HG03460 (cell line): ENCODE results near the gene RGS7BP.

Experiments used
- ATAC-seq: cut with Tn5 transposase; IDR thresholded peaks from one replicate; pipeline ENCODE4 v1.9.1; 2021; ENCODE audit not compliant: unreplicated experiment

The RGS7BP gene

DNA sequence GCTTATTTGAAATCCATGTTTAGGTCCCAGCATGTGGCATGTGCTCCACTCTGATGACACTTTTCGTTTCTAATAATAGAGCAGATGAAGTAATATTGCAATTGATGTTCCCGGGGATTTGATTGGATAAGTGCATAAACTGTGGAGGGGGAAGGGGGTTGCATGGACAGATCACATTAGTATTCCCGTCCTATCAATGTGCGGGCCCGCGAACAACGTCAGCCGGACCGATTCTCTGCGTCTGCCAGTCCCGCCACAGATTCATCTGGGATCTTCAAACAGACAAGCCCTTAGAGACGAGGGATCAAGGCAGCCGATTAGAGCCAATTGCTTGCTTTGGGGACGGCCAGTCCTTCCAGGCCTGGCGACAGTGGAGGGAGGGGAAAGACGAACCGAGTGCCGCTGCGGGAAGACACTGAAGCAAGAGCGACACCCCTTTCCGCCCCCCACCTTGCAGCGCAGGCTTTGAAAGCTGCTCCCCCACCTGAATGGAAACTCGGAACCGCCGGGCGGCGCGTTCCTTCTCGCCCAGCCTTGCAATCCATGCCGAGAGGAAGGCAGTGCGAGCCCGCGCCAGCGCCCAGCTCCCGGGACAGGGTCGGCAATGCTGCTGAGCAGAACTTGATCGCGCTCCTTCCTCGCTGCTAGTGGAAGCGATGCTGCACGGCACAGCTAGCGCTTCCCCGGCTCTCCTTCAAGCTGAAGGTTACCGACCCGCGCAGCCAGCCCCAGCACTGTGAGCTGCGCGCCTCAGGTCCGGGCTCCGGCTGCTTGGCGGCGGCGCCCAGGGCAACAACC, at the start of gene RGS7BP:
RGS7BP (plus strand) TSS at position 247 of the 798 bp plus-strand sequence. CDS start 610 bp downstream, outside the sequence.
- ATAC-seq, result no peak

DNA sequence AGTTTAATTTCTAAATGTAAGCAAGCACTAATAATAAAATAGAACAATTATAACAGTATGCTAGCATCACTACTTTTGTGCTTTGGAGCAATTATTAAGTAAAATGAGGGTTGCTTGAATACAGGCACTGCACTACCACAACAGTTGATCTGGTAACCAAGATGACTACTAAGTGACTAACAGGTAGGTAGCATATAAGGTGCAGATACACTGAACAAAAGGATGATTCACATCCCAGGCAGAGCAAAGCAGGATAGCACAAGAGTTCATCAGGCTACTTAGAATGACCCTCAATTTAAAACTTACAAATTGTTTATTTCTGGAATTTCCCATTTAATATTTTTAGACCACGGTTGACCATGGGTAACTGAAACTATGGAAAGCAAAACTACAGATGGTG, 48.0 kb upstream of the RGS7BP start:
- ATAC-seq, result no peak

DNA sequence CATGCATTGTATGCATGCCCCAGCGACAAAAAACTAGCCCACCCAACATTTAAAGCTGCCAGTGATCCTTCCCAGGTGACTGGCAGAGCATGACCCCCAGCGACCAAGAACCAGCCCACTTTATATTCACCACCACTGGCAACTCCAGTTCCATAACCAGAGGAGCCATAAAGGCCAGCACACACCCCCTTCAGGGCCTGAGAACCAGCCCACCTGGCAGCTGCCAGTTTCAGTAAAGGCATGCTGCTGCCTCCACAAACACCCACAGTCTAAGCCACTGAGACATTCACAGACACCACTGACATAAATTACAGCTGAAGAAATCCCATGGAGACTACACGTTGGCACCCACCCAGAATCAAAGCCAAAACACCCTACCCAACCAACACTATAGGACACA, 46.9 kb upstream of the RGS7BP start:
- ATAC-seq, result no peak

- no peak for ATAC-seq
Observed at GRCh38 chr5:64462391-64462790, 43.4 kb upstream of the RGS7BP start.

GRCh38 chr5:64486163-64486562, 19.7 kb upstream of the RGS7BP start:
- no peak for ATAC-seq

DNA sequence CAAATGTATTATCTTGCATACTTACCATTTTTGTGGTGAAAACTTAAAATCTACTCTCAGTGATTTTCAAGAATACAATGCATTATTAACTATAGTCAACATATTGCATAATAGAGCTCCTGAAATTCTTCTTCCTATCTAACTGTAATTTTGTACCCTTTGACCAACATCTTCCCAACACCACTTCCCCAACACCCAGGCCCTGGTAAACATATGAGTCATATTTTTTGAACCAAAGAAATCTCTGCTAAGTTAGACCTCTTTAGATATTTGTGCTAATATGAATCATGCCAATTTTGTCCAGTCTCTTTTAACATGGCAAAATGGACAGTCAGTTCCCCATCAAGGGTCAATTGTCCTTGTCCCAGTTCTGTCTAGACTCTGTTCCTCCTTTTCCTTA, 18.5 kb upstream of the RGS7BP start:
- ATAC-seq, result no peak

- ATAC-seq, result no peak
Observed at GRCh38 chr5:64489857-64490256, 16.0 kb upstream of the RGS7BP start.

DNA sequence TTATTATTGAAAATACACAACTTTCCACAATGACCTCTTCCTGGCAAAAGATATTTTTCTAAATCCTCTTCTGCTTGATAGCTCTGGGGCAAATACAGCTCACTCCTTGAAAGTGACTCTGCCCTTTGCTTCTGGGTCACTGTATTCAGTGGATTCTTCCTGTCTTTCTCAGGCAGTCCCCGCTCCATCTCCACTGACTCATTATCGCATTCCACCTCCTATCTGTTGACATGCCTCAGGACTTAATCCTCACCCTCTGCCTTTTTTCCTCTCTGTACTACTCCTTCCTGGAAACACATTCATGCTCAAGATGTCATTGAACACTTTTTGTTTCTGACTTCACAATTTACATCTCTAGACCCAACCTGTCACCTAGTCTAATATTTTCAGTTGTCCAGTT, 8.4 kb upstream of the RGS7BP start:
- no peak for ATAC-seq

- no peak for ATAC-seq
Observed at GRCh38 chr5:64502196-64502595, 3.6 kb upstream of the RGS7BP start.

GRCh38 chr5:64506567-64507263, 900 bp downstream of the RGS7BP start:
- no peak for ATAC-seq

GRCh38 chr5:64507264-64507605, 1.4 kb downstream of the RGS7BP start:
- no peak for ATAC-seq

DNA sequence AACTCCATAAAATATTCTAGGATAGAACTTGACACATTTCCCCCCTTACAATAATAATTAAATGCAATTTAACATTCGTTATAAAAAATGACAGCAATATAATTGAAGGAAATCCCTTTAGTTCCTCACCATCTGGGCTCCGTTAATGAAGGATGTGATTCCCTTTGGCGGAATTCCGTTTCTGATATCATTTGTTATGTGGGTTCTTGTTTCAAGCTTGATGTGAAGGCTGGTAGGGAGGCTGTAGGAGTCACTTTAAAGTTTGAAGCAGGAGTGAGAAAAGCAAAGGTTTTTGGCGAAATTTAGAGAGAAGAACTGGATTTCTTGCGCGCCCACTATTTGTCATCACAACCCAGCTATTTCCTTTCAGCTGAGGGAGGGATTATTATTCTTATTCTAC, 4.0 kb downstream of the RGS7BP start:
- no peak for ATAC-seq

DNA sequence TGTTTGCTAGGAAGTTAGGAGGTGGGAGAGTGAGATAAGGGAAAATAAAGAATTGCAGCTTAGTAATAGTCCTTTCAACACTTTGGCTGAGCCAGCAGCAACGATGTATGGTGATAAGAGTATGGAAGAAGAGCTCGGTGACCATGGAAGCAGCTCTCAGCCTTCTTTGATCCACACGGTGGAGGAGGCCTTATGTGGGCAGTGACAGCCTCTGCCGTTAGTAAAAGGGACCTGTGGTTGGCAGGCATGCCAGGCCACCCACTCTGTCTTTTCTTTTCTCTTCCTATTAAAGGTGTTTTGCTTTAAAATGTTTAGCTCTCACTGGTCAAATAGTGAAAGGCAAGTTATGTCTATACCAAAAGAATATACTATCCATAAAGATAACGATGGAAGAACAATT, 7.7 kb downstream of the RGS7BP start:
- no peak for ATAC-seq

GRCh38 chr5:64514612-64515011, 8.8 kb downstream of the RGS7BP start:
- ATAC-seq, result no peak

DNA sequence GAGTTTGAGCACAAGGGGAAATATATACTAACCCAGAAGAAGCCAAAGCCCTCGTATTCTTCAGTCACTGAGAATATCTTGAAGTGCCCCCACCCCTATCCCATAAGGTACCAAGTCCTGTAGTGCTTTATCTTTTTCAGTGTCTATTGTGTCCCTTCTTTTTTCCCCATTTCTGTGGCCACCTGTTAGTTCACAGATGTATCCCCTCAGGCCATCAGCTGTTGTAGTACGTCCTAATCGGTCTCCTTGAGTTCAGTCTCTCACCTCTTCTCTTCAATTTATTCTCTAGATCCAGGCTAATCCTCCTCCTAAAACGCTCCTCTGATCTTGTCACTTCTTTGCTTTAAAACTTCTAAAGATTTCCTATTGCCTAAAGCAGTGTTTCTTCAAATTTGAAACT, 10.4 kb downstream of the RGS7BP start:
- no peak for ATAC-seq

GRCh38 chr5:64518793-64519192, 13.0 kb downstream of the RGS7BP start:
- ATAC-seq, result peak; percentile 83

- ATAC-seq, result no peak
Observed at GRCh38 chr5:64519263-64519662, 13.4 kb downstream of the RGS7BP start.

GRCh38 chr5:64526734-64527439, 21.1 kb downstream of the RGS7BP start:
- ATAC-seq, result no peak

DNA sequence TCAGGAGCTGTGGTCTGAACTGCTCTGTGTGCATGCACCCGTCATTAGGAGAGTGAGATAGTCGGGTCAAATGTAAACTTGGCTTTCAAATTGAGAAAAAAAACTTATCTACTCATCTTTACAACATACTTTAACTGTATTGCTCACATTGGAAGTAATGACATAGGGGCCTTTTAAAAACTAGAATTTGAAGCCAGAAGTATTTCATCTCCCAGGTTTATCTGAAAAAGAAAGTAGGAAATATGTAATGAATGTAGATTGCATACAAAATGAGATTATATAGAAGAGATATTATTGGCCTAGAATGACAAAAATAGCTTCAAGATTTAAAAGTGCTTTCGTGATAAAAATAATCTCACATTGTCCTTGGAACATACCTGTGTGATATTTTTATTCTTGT, 24.3 kb downstream of the RGS7BP start:
- no peak for ATAC-seq

- no peak for ATAC-seq
Observed at GRCh38 chr5:64532212-64532611, 26.4 kb downstream of the RGS7BP start.

DNA sequence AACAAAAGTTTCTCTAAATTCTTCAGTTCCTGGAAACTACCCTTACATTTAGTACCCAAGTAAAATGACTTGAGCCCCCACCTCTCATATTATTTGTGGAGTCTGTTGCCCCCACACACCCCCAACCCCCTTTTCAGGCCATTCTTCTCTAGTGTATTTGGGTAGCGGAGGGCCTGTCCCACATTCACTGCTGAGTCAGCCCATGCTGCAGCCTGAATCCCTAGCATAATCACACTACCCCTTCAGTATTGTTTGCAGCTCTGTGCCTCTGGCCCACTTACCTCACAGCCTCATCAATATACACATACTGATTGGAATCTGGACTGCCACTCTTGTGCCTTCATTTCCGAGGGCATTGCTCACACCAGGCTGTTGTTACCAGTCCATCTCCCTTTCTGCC, 26.8 kb downstream of the RGS7BP start:
- no peak for ATAC-seq

DNA sequence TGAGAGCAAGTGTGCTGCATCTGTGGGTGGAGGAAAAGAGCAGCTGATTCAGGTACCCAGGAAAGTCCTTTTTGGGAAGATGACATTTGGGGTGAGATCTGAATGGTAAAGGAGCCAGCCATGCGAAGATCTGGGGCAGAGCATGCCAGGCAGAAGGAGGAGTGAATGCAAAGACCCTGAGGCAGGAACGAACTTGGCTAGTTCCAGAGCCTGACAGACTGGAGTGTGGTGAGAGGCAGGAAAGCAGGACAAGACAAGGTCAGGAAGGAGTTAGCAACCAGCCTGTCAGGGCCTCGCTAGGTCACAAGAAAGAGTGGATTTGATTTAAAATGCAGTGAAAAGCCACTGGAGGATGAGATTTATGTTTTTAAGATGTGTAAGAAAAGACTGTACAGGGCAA, 28.2 kb downstream of the RGS7BP start:
- ATAC-seq, result no peak
